ENCODE measurements around the gene ANXA6.

GRCh38 chr5:151132963-151133362, 24.6 kb downstream of the ANXA6 start:
- TF ChIP-seq REST (IDR thresholded peaks at IDR 0.05; ENCODE audit: low read depth, low read length) (no peak), CTCF (IDR thresholded peaks at IDR 0.05) (no peak), GATA2 (CRISPR knock-in tag; IDR thresholded peaks at IDR 0.05) (no peak), SMC3 (IDR thresholded peaks at IDR 0.05; ENCODE audit: low read depth, low read length) (no peak), SIN3A (IDR thresholded peaks at IDR 0.05; ENCODE audit: borderline replicate concordance, low read depth, low read length) (no peak), USF1 (IDR thresholded peaks at IDR 0.05; ENCODE audit: borderline replicate concordance, low read depth) (no peak), POLR2AphosphoS5 (IDR thresholded peaks at IDR 0.05; ENCODE audit: low read depth, low read length) (no peak), EP300 (IDR thresholded peaks at IDR 0.05; ENCODE audit: borderline replicate concordance in 1 of 2, low read depth in 1 of 2, low read length in 1 of 2) (no peak), MXI1 (IDR thresholded peaks at IDR 0.05; ENCODE audit: low read depth, low read length) (no peak)

All from SK-N-SH (cell line).